GM18499 (cell line): ENCODE data around the gene TTC31.
"Not testable (repeated sequence)": the region's sequence is repeated elsewhere in the genome, so short reads cannot be mapped to it uniquely, and the experiment has no call there.

ENCODE experiments used
- ATAC-seq: cut with Tn5 transposase; IDR thresholded peaks from one replicate; pipeline ENCODE4 v1.9.1; 2021; ENCODE audit warnings: moderate number of reproducible peaks; ENCODE audit not compliant: insufficient read depth, unreplicated experiment

TTC31 gene

GRCh38 chr2:74482801-74483674 lies at the start of gene TTC31, which contains the start of gene CCDC142:
TSS of gene TTC31 (plus strand) at chr2:74483081. CDS start at chr2:74483096, 15 bp downstream.
TSS of gene CCDC142 (minus strand) at chr2:74482998. CDS start at chr2:74482837, 161 bp downstream.
- ATAC-seq = peak; percentile 70

GRCh38 chr2:74436111-74436805 lies 46.6 kb upstream of the TTC31 start:
- no peak for ATAC-seq

DNA sequence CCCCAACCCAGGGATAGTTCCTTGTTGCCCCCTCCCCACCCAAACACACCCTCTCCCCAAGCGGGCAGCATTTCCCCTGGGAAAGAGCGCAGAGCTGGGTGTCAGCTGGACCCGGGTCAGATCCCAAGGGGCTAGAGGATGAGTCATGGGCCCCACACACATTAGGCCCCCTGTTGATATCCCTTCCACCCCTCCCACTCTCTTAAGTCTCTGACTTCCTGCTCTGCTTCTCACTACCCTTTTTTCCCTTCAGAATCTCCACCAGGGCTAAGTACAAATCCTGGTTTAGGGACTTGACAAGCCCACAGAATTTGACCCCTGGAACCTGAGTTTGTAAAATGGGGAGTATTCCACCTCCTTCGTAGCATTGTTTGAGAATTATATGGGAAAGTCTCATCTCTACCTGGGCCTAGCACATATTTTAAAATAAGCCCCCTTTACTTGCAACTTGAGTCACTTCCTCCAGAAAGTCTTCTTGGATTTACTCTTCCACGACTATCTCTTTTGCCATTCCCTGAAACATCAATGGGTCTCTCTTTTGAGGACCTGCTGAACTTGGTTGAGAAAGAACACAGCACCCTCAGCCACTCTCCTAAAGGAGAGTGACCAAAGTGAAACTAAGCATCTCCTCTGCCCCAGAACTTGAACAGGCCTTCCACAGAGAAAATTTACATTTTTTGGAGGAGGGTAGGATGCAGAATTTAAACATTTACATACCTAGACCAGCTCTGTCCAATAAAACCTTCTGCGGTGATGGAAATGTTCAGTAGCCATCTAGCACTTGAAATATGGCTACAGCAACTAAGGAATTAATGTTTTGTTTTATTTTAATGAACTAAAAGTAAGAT lies 45.8 kb upstream of the TTC31 start:
- no peak for ATAC-seq

- no peak for ATAC-seq
Measured at GRCh38 chr2:74438248-74438647, 44.6 kb upstream of the TTC31 start.

GRCh38 chr2:74439373-74439772 lies 43.5 kb upstream of the TTC31 start:
- ATAC-seq = no peak

DNA sequence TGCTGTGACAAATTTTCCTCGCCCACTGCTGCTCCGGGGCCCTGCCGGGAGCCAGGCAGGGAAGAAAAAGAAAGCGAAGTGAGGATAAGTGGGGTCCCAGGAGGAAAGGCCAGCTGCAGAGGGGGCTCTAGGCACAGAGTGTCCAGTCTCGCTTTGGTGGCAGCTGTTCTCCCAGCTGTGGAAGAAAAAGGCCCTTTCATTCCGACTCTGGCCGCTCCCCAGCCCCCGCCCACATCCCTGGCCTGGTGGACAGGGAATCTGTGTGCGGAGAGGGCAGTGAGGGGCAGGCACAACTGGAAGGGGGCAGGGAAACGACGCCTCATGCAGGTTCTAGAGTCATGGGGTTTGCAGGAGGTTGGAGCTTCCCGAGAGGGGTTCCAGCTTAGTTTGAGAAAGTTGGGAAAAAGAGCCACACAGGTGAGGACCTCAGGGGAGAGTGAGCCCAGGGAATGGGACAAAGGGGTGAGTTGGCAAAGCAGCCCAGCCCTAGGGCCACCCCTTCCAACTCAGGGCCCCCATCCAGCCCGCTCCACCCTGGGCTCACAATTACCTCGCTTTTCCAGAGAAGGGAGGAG lies 43.0 kb upstream of the TTC31 start:
- no peak for ATAC-seq

DNA sequence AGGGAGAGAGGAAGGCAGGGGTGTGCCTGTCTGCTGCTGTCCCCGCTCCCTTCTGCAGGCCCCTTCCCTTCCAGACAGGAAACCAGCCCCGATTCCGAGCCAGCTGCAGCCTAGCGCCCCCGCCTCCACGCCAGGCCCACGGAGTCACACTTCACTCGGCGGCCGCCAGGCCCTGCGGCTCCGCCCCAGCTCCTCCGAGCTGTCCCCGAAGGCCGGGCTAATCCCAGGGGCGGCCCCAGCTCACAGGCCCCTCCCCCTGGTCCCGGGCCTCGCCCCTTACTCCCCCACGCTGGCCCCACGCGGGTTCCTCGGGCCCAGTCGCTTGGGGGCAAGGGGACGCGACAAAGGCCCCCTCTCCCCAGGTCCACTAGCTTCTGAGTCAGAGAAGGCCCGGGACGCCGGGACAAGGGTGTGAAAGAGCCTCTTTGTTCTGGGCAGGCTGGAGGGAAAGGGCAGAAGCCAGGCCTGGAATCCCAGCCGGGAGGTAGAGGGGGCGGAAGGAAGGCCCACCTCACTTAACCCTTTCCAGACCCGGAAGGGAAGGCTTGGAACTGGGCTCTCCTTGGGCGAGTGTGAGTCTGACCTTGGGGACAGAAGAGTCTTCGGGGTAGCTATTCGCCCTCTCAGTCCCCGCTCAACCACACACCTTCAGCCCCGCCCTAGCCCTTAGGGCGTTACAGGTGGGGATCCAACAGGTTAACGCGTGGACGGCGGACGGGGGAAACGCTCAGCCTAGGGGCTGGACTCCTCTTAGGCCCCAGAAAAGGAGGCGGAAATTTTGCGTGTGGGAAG lies 42.3 kb upstream of the TTC31 start:
- ATAC-seq = peak; percentile 54

DNA sequence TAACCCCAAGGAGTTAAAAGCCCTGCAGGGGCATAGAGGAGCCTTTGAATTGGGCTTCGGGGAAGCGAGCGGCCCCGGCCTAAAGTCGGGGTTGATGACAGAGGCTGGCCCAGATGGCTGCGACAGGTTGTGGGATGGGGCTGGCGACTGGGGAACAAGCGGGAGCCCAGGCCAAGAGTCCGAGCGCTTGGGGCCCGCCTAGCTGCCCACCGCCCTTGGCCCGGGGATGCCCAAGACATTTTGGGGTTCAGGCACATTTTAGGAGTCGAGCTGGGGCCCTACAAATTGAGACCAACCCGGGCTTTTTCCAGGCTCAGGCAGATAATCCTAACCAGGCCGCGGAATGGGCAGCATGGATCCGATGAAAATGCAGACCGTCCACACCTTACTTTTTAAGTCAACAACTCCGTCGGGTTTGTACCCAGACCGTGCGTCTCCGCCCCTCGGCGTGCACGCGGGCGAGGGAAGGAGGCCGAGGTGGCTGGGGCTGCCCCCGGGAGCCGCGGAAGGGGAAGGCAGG lies 41.7 kb upstream of the TTC31 start:
- no peak for ATAC-seq

GRCh38 chr2:74441690-74442482 lies 41.0 kb upstream of the TTC31 start, which contains the start of gene RTKN:
TSS of gene RTKN (minus strand) at chr2:74441937. CDS start at chr2:74441816, 121 bp downstream.
- ATAC-seq = no peak

DNA sequence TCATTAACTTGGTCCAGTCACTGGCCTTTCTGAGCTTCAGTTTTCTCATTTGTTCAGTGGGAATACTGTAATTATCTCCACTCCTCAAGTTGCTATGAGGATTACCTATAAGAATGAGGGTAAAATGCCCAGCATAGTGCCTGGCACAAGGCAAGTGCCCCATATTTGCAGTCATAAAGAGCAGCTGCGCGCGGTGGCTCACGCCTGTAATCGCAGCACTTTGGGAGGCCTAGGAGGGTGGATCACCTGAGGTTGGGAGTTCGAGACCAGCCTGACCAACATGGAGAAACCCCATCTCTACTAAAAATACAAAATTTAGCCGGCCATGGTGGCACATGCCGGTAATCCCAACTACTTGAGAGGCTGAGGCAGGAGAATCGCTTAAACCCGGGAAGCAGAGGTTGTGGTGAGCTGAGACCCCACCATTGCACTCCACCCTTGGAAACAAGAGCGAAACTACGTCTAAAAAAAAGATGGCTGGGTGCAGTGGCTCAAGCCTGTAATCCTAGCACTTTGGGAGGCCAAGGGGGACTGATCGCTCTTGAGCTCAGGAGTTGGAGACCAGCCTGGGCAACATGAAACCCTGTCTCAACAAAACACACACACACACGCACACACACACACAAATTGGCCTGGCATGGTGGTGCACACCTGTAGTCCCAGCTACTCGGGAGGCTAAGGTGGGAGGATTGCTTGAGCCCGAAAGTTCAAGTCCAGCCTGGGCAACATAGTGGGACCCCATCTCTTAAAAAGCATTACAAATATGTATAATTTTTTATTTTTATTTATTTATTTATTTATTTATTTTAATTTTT lies 40.2 kb upstream of the TTC31 start:
- not testable (repeated sequence) for ATAC-seq

DNA sequence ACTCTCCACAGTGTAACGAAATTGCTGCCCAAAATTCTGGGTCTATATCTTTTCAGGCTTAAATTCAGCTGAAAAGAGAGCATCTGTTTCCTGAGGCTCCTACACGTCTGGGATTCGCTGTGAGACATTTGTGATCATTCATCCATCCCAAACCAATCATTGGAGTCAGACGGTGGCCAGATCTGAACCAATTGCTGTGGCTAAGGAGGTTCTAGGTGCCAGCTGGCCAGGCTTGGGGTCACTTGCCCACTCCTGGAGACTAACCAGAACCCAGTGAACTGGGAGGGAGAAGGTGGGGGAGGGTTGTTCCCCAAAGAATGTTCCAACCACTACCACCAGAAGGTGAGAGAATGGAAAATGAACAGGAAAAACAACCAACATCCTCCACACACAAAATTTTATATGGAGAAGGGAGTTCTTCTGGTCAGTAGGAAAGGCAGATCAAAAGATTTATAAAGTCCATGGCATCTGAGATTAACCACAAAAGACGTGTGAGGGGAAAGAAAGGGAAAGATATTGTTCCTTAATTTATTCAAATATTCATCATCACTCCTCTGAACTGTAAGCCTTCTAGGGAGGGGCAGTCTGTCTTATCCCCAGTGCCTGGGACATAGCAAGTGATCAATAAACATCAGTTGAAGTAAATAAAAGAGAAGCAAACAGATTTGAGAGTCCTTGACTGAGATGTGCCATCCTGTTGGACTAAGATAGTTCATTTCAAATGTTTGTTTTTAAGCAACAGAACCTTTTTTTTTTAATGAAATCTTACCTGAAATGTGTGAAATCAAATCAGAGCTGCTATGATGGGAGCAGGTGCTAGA lies 38.2 kb upstream of the TTC31 start:
- no peak for ATAC-seq

GRCh38 chr2:74447230-74447999 lies 35.5 kb upstream of the TTC31 start:
- ATAC-seq = no peak

- ATAC-seq = no peak
Measured at GRCh38 chr2:74448771-74449170, 34.1 kb upstream of the TTC31 start.

DNA sequence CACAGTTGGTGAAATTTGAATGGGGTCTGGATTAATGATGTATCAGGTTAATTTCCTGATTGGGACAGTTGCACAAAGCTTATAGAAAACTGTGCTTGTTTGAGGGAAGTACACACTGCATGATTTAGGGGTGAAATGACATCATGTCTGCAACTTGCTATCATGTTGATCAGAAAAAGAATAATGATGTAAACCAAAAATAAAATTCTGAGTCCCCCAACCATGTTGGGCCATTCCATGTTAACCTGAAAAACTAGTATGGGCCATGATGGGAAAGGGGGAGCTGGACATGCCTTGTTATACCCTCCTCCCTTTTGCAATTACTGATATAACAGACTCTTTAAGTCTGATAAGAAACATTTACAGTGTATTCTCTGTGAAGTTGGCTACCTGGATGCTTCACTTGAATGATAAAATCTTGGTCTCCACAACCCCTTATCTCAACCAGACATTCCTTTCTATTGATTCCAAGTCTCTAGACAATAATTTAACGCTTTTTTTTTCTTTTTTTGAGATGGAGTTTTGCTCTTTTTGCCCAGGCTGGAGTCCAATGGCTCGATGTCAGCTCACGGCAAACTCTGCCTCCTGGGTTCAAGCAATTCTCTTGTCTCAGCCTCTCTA lies 32.2 kb upstream of the TTC31 start:
- no peak for ATAC-seq

GRCh38 chr2:74454654-74455511 lies 28.0 kb upstream of the TTC31 start, which contains the start of gene INO80B:
TSS of gene INO80B (plus strand) at chr2:74455087. CDS start at chr2:74455117, 30 bp downstream.
- ATAC-seq = peak; percentile 45
